Stomach (tissue), 9 donors: Measurements from ENCODE around the gene SEMA4D. TPM values are rescaled to one million over a fixed set of nuclear protein-coding genes. Genes with fewer than 3 reads are reported as not detected.

Source experiments
- DNase-seq, 2 donors: peaks; one replicate each; pipeline versions ENCODE4 v3.0.0 to v3.0.0-alpha.2; 2013 to 2019
- H3K27ac ChIP-seq, 5 donors: fragments of 200-600 bp in 4 of 5; sonication (generic) in 4 of 5; one replicate each; pipeline ENCODE4 v1.5.1; 2013 to 2019; ENCODE audit warnings: mild to moderate bottlenecking in 1 of 5, moderate library complexity in 1 of 5
- H3K27me3 ChIP-seq, 3 donors: fragments of 200-600 bp; sonication (generic); one replicate each; pipeline ENCODE4 v1.5.1; 2017 to 2019; ENCODE audit warnings: mixed run types in 1 of 3
- H3K36me3 ChIP-seq, 4 donors: fragments of 200-600 bp; sonication (generic); 1 replicate in 3 of 4; 2 replicates in 1 of 4; pipeline ENCODE4 v1.5.1; 2016 to 2019
- H3K4me1 ChIP-seq, 4 donors: fragments of 200-600 bp; sonication (generic); one replicate each; pipeline ENCODE4 v1.5.1; 2016 to 2019
- H3K4me3 ChIP-seq, 4 donors: fragments of 200-600 bp; sonication (generic) in 3 of 4; one replicate each; pipeline ENCODE4 v1.5.1; 2016 to 2019; ENCODE audit warnings: mild to moderate bottlenecking in 1 of 4
- H3K9me3 ChIP-seq, 4 donors: fragments of 200-600 bp; sonication (generic); one replicate each; pipeline ENCODE4 v1.5.1; 2016 to 2019
- CTCF ChIP-seq, 7 experiments: fragments of 450-650 bp in 4 of 7; fragments of 200-600 bp in 3 of 7; sonication (generic) in 3 of 7; IDR thresholded peaks; one replicate each; pipeline ENCODE4 v1.5.1; 2016 to 2019; ENCODE audit warnings: antibody characterized with exemption in 7 of 7, control low read depth in 2 of 7, mild to moderate bottlenecking in 1 of 7
- EP300 ChIP-seq: sonication (generic); formaldehyde crosslinking; IDR thresholded peaks from one replicate; pipeline ENCODE4 v1.6.1; 2017; ENCODE audit warnings: antibody characterized with exemption
- POLR2A ChIP-seq, 4 donors: fragments of 450-650 bp; IDR thresholded peaks; one replicate each; pipeline ENCODE4 v1.6.1; 2016; ENCODE audit warnings: antibody characterized with exemption in 4 of 4, control low read depth in 2 of 4, mild to moderate bottlenecking in 1 of 4, moderate library complexity in 1 of 4
- POLR2AphosphoS5 ChIP-seq, 3 donors: sonication (generic); formaldehyde crosslinking; IDR thresholded peaks; one replicate each; pipeline ENCODE4 v1.6.1; 2016; ENCODE audit warnings: antibody characterized with exemption in 3 of 3
- WGBS, 5 donors: extraction: QIAGEN DNeasy Blood & Tissue Kit in 3 of 5; methylation state at CpG; one replicate each; pipeline versions ENCODE4 v1.1.5 to v1.1.7; 2013 to 2018; 5-methylcytosine and 5-hydroxymethylcytosine counted together
- intact Hi-C: fragments of 100-400 bp; cut with DNase I; formaldehyde crosslinking; loops from one replicate; pipeline ENCODE4 v1.15.1; 2023; ENCODE audit warnings: low total_unique reads
- polyA plus RNA-seq, 3 donors: library from polyadenylated mRNA; stranded (reverse); fragments of 200-250 nt; gene quantifications; one replicate each; pipeline ENCODE4 v1.2.3, GENCODE V29; 2013
- total RNA-seq, 5 donors: library from RNA; depleted of rRNA; stranded (reverse); fragments of >200 nt; gene quantifications; one replicate each; pipeline versions ENCODE4 v1.1.0 to v1.2.3, GENCODE V29; 2014 to 2016
- donor health status: healthy with polysubstance abuse.
- donor health status: Bipolar disorder and iron deficiency.
- donor health status: healthy.

The SEMA4D gene
- total and polyA plus RNA-seq, 8 donors = 4.9 to 43.3 (median 12.5) TPM

- Histone ChIP-seq H3K27ac (no peak overlapping the region), H3K36me3 (peaks cover 67 to 99% (median 95%) of the 10 kb centered on the region in 4 donors), H3K4me1 (peaks cover 0 to 5% (median 2%) of the 10 kb centered on the region in 4 donors), H3K4me3 (no peak overlapping the region), H3K9me3 (no peaks in the 10 kb centered on the region), H3K27me3 (no peaks in the 10 kb centered on the region)
- intact Hi-C loops = loop anchor here (10.0 kb wide), 1 partner anchor 225 kb away; no protein-coding TSS in a partner anchor
- DNase-seq = no peak
- TF ChIP-seq EP300 (no peak), POLR2A (IDR thresholded peaks at IDR 0.05) (no peak), CTCF (IDR thresholded peaks at IDR 0.05) (no peak), POLR2AphosphoS5 (IDR thresholded peaks at IDR 0.05) (no peak)
Measured at GRCh38 chr9:89329917-89330316, 168.0 kb downstream of the SEMA4D start.

GRCh38 chr9:89328064-89328463 lies 169.8 kb downstream of the SEMA4D start:
- Histone ChIP-seq H3K4me1 (peaks cover 7 to 24% (median 15%) of the 10 kb centered on the region in 4 donors), H3K9me3 (no peaks in the 10 kb centered on the region), H3K27ac (no peak overlapping the region), H3K27me3 (no peaks in the 10 kb centered on the region), H3K4me3 (no peak overlapping the region), H3K36me3 (peaks cover 49 to 86% (median 79%) of the 10 kb centered on the region in 4 donors)
- WGBS, 5 donors = 83 to 87% (median 85%) methylated on average over 8 of the region's 8 CpGs
- no peak for DNase-seq
- intact Hi-C loops = loop anchor here (10.0 kb wide), 1 partner anchor 227 kb away; no protein-coding TSS in a partner anchor
- TF ChIP-seq EP300 (no peak), POLR2A (IDR thresholded peaks at IDR 0.05) (no peak), POLR2AphosphoS5 (IDR thresholded peaks at IDR 0.05) (no peak), CTCF (IDR thresholded peaks at IDR 0.05) (no peak)

- WGBS, 5 donors = 85 to 93% (median 90%) methylated on average over 3 of the region's 3 CpGs
- Histone ChIP-seq H3K27ac (no peak overlapping the region), H3K36me3 (peaks cover 36 to 70% (median 62%) of the 10 kb centered on the region in 4 donors), H3K9me3 (no peaks in the 10 kb centered on the region), H3K4me3 (no peak overlapping the region), H3K27me3 (no peaks in the 10 kb centered on the region), H3K4me1 (peaks cover 7 to 46% (median 27%) of the 10 kb centered on the region in 4 donors)
- DNase-seq = no peak
- TF ChIP-seq CTCF (IDR thresholded peaks at IDR 0.05) (no peak), POLR2AphosphoS5 (IDR thresholded peaks at IDR 0.05) (no peak), POLR2A (IDR thresholded peaks at IDR 0.05) (no peak), EP300 (no peak)
- intact Hi-C loops = loop anchor here (10.0 kb wide), 1 partner anchor 229 kb away; no protein-coding TSS in a partner anchor
Measured at GRCh38 chr9:89325733-89326132, 172.2 kb downstream of the SEMA4D start.

- no peak overlapping the region for H3K27ac ChIP-seq
- intact Hi-C loops = loop anchor here (10.0 kb wide), 1 partner anchor 231 kb away; no protein-coding TSS in a partner anchor
- H3K9me3 ChIP-seq = no peaks in the 10 kb centered on the region
- H3K4me1 ChIP-seq = peaks cover 20 to 63% (median 39%) of the 10 kb centered on the region in 4 donors
- no peak overlapping the region for H3K4me3 ChIP-seq
- DNase-seq = no peak
- 54 to 66% (median 56%) methylated on average over 4 of the region's 4 CpGs for WGBS, 5 donors
- TF ChIP-seq POLR2AphosphoS5 (IDR thresholded peaks at IDR 0.05) (no peak), EP300 (no peak), POLR2A (IDR thresholded peaks at IDR 0.05) (no peak), CTCF (IDR thresholded peaks at IDR 0.05) (no peak)
- peaks cover 14 to 46% (median 38%) of the 10 kb centered on the region in 4 donors for H3K36me3 ChIP-seq
- no peaks in the 10 kb centered on the region for H3K27me3 ChIP-seq
Measured at GRCh38 chr9:89323390-89323789, 174.5 kb downstream of the SEMA4D start.
